Naive B cell (primary cell): ENCODE measurements around the gene SPTY2D1. TPM values are rescaled to one million over a fixed set of nuclear protein-coding genes. Genes with fewer than 3 reads are reported as not detected.
A peak's percentile ranks its signal among the peaks of the same experiment; 100 is the strongest.
"Not testable (repeated sequence)": the region's sequence is repeated elsewhere in the genome, so short reads cannot be mapped to it uniquely, and the experiment has no call there.

Experiments
- ATAC-seq, 2 donors: fragments of 150-1000 bp; cut with Tn5 transposase; 2 replicates each; pipeline ENCODE4 v1.10.0; 2021; ENCODE audit warnings: low read depth in 2 of 2, mild to moderate bottlenecking in 2 of 2, moderate library complexity in 2 of 2
- DNase-seq: peaks from one replicate; pipeline ENCODE4 v3.0.0; 2022
- H3K27ac Mint-ChIP-seq, 6 donors: one replicate each; pipeline ENCODE4 v1.8.0; 2020 to 2022; ENCODE audit warnings: mild to moderate bottlenecking in 6 of 6, mixed read lengths in 6 of 6, moderate library complexity in 5 of 6, inconsistent platforms in 2 of 6
- H3K27me3 Mint-ChIP-seq, 3 donors: one replicate each; pipeline ENCODE4 v1.8.0; 2021 to 2022; ENCODE audit warnings: mixed read lengths in 3 of 3, mild to moderate bottlenecking in 1 of 3
- H3K36me3 Mint-ChIP-seq, 2 donors: one replicate each; pipeline ENCODE4 v1.8.0; 2020 to 2022; ENCODE audit warnings: mixed read lengths in 2 of 2, inconsistent platforms in 1 of 2, mild to moderate bottlenecking in 1 of 2
- H3K4me1 Mint-ChIP-seq, 3 donors: one replicate each; pipeline ENCODE4 v1.8.0; 2020 to 2022; ENCODE audit warnings: mixed read lengths in 3 of 3, inconsistent platforms in 1 of 3, mild to moderate bottlenecking in 1 of 3, moderate library complexity in 1 of 3
- H3K4me3 Mint-ChIP-seq, 8 donors: one replicate each; pipeline ENCODE4 v1.8.0; 2020 to 2022; ENCODE audit warnings: mild to moderate bottlenecking in 8 of 8, mixed read lengths in 8 of 8, moderate library complexity in 8 of 8, inconsistent platforms in 2 of 8
- H3K9me3 Mint-ChIP-seq, 7 donors: one replicate each; pipeline ENCODE4 v1.8.0; 2020 to 2022; ENCODE audit warnings: mixed read lengths in 7 of 7, mild to moderate bottlenecking in 5 of 7, inconsistent platforms in 2 of 7, moderate library complexity in 1 of 7
- polyA plus RNA-seq, 6 donors: library from polyadenylated mRNA; unstranded; fragments of 300-500 nt; fragmentation: Illumina TruSeq; gene quantifications; one replicate each; pipeline ENCODE4 v1.2.3, GENCODE V29; 2021; ENCODE audit warnings: low read depth in 6 of 6

The SPTY2D1 gene
- polyA plus RNA-seq, 6 donors from 2014 or later, result 3.8 to 15.5 (median 10.9) TPM

DNA sequence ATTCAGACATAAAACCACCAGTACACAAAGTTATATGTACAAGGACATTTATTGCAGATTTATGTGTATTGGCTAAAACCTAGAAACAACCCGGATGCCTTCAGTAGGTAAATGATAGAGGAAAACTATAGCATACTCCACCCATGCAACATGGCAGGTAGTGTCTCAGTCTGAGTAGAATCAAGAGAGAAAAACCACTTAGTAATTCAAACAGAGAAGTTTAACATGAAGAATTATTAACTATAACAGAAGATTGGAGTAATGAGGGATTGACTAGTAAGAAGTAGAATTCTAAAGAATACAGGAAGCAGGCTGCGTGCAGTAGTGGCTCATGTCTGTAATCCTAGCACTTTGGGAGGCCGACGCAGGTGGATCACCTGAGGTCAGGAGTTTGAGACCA, 16.2 kb upstream of the SPTY2D1 start:
- Mint-ChIP-seq H3K4me3 (no peak overlapping the region), H3K36me3 (no peaks in the 10 kb centered on the region), H3K27ac (no peak overlapping the region), H3K27me3 (no peaks in the 10 kb centered on the region), H3K9me3 (peaks cover 0 to 3% (median 0%) of the 10 kb centered on the region in 7 donors), H3K4me1 (peaks cover 0 to 4% (median 4%) of the 10 kb centered on the region in 3 donors)
- DNase-seq (no peak), ATAC-seq (no peak)

GRCh38 chr11:18643034-18643433, 8.9 kb upstream of the SPTY2D1 start:
- not testable (repeated sequence) for ATAC-seq, H3K36me3 Mint-ChIP-seq, H3K4me3 Mint-ChIP-seq, DNase-seq, H3K4me1 Mint-ChIP-seq, H3K9me3 Mint-ChIP-seq
- peak overlapping the region in 1 of 6 donors; percentile 51 for H3K27ac Mint-ChIP-seq
- H3K27me3 Mint-ChIP-seq, result peaks cover 11 to 22% (median 14%) of the 10 kb centered on the region in 3 donors

DNA sequence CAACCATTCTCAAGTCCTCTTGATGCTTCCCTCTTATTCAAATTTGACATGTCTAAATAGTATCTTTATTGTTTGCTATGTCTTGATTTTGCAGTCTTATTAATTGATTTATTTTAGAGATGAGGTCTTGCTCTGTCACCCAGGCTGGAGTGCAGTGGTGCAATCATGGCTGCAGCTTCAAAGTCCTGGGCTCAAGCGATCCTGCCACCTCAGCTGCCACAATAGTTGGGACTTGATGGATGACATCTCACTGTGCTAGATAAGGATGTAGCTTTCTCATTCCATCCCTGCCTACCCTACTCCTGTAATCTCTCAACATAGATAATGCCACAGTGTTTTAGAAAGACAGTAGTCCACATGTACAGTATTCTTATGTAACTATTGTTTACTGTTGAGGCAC, 7.5 kb upstream of the SPTY2D1 start:
- Mint-ChIP-seq H3K27ac (no peak overlapping the region), H3K36me3 (no peaks in the 10 kb centered on the region), H3K27me3 (peaks cover 20 to 28% (median 23%) of the 10 kb centered on the region in 3 donors), H3K9me3 (no peaks in the 10 kb centered on the region), H3K4me3 (no peak overlapping the region), H3K4me1 (no peaks in the 10 kb centered on the region)
- DNase-seq (no peak), ATAC-seq (no peak)

DNA sequence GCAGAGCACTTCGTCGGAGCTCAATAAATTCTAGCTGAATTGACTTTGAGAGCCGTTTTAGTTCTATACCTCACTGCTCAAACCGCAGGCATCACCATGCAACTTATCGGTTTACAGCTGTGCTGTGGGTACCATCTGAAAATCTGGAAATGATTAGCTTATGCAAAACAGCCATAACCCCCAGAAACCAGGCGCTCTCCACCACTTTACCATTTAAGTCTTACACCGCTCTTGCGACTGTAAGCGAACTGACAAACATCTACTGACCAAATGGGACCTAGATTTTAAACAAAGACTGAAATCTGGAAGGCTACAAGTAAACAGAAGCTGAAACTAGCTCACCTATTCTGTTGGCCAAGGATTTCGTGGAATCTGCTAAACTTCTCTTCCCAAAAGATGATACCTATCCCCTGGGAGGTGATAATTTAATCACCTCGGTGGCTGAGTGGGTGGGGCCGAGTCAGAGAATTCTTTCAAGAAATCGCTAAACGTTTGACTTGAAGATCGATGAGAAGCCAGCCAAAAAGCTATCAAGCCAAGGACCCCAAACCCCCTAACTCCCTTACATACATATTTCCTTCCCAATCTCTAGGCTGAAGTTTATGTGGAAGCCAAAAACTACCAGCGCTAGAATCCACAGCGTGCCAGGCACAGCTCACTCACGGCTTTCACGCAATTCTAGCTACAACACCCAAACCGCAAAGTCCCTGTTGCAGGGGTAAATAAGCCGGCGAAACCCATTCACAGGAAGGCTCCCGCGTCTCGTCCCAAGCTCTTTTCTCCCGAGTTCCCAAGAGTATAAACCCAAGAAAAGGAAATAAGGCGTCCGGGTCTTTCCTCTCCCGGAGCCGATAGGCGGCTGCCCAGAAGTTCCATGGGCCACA, 644 bp downstream of the SPTY2D1 start:
- peak overlapping the region; percentile 86 to 99 (median 95) for H3K4me3 Mint-ChIP-seq
- ATAC-seq, result no peak
- DNase-seq, result no peak
- no peaks in the 10 kb centered on the region for H3K9me3 Mint-ChIP-seq
- peaks cover 20 to 36% (median 27%) of the 10 kb centered on the region in 3 donors for H3K4me1 Mint-ChIP-seq
- H3K27me3 Mint-ChIP-seq, result peaks cover 6 to 9% (median 9%) of the 10 kb centered on the region in 3 donors
- peak overlapping the region; percentile 96 to 100 (median 98) for H3K27ac Mint-ChIP-seq
- no peaks in the 10 kb centered on the region for H3K36me3 Mint-ChIP-seq

DNA sequence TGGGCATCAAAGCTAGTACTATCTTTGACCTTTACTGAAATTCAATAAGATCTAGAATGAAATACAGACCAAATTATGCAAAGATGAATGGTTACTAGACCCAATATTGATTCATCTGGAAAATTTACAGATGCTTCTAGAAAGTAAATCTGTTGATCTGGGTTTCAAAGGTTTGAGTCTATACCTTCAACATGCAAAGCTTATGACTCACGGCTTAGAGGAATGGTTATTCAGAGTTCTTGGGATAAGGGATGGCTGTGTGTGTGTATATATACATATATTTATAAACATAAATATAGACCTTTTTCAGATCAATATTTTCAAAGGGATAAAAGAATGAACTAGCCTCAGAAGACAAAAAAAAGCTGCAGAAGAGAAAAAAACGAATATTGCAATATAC, 1.3 kb downstream of the SPTY2D1 start:
- H3K9me3 Mint-ChIP-seq, result no peaks in the 10 kb centered on the region
- H3K4me3 Mint-ChIP-seq, result peak overlapping the region; percentile 86 to 99 (median 95)
- peaks cover 24 to 38% (median 33%) of the 10 kb centered on the region in 3 donors for H3K4me1 Mint-ChIP-seq
- no peaks in the 10 kb centered on the region for H3K36me3 Mint-ChIP-seq
- ATAC-seq, result no peak
- H3K27me3 Mint-ChIP-seq, result peaks cover 5 to 9% (median 9%) of the 10 kb centered on the region in 3 donors
- peak overlapping the region in 2 of 6 donors; percentile 11 to 96 for H3K27ac Mint-ChIP-seq
- DNase-seq, result no peak

DNA sequence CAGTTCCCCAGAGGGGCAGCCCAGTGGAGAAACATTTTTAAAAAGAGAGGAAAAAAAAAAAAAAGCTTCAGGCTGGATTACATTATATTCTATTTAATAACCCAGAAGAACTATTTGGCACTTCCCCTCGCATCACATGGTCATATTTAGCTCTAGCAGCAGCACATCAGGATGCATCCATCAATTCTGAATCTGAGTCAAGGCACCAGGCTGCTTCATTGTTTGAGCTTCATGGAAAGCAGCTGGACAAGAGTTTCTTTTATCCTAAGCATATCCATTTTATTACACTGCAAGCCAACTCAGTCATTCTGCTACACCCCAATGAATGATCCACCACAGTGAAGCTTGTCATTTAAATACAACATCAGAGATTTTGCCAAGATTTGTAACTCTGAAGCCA, 10.0 kb downstream of the SPTY2D1 start:
- peak overlapping the region in 1 of 6 donors; percentile 41 for H3K27ac Mint-ChIP-seq
- H3K36me3 Mint-ChIP-seq, result peaks cover 0 to 7% of the 10 kb centered on the region in 2 donors
- H3K9me3 Mint-ChIP-seq, result no peaks in the 10 kb centered on the region
- ATAC-seq (no peak), DNase-seq (no peak)
- peaks cover 21 to 29% (median 27%) of the 10 kb centered on the region in 3 donors for H3K4me1 Mint-ChIP-seq
- no peaks in the 10 kb centered on the region for H3K27me3 Mint-ChIP-seq
- H3K4me3 Mint-ChIP-seq, result no peak overlapping the region

GRCh38 chr11:18623707-18624106, 10.4 kb downstream of the SPTY2D1 start:
- Mint-ChIP-seq H3K27ac (peak overlapping the region in 1 of 6 donors; percentile 41), H3K4me3 (no peak overlapping the region), H3K36me3 (peaks cover 0 to 7% of the 10 kb centered on the region in 2 donors), H3K4me1 (peaks cover 24 to 33% (median 25%) of the 10 kb centered on the region in 3 donors), H3K9me3 (no peaks in the 10 kb centered on the region), H3K27me3 (no peaks in the 10 kb centered on the region)
- DNase-seq, result no peak
- no peak for ATAC-seq

- no peak for DNase-seq
- no peak overlapping the region for H3K4me3 Mint-ChIP-seq
- H3K27ac Mint-ChIP-seq, result peak overlapping the region in 2 of 6 donors; percentile 13 to 69
- no peak for ATAC-seq
- H3K9me3 Mint-ChIP-seq, result no peaks in the 10 kb centered on the region
- H3K27me3 Mint-ChIP-seq, result no peaks in the 10 kb centered on the region
- peaks cover 26 to 34% (median 29%) of the 10 kb centered on the region in 3 donors for H3K4me1 Mint-ChIP-seq
- peaks cover 11 to 14% of the 10 kb centered on the region in 2 donors for H3K36me3 Mint-ChIP-seq
Observed at GRCh38 chr11:18618342-18619025, 15.7 kb downstream of the SPTY2D1 start.

GRCh38 chr11:18617688-18618341, 16.3 kb downstream of the SPTY2D1 start:
- peak overlapping the region in 3 of 6 donors; percentile 13 to 63 (median 49) for H3K27ac Mint-ChIP-seq
- H3K27me3 Mint-ChIP-seq, result no peaks in the 10 kb centered on the region
- H3K4me3 Mint-ChIP-seq, result no peak overlapping the region
- no peaks in the 10 kb centered on the region for H3K9me3 Mint-ChIP-seq
- no peak for ATAC-seq
- peaks cover 11 to 17% of the 10 kb centered on the region in 2 donors for H3K36me3 Mint-ChIP-seq
- no peak for DNase-seq
- peaks cover 26 to 34% (median 29%) of the 10 kb centered on the region in 3 donors for H3K4me1 Mint-ChIP-seq

DNA sequence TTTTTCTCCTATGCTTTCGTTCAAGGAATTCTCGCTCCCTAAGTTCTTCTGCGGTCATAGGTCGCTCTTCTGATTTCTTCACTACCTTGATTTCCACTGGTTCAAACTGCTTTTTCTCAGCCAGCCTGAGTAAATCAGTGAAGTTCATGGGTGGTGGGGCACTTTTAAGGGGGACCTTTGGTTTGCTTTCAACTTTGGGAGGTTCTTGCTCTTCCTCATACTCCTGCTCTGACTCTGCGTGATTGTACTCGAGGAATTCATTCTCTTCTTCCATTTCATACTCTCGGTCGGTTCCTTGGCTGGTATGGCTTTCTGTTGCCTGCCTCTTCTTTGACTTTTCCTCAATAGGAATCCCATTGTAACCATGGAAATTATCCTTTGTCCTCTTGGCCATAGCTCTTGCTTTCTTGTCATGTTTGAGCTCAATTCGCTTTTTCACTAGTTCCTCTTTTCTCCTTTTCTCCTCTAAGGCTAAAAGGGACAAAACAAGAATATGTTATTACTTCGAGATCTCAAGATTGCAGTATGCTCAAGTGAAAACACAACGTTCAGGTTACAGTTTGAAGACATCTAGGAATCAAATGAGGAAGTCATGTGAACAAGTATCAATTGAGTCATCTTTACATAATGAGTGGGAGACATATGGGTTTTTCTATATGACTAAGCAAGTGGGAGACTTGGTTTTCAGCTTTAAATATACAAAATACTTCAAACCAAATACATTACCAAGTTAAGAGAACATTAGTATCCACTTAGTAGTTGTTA, 18.3 kb downstream of the SPTY2D1 start:
- Mint-ChIP-seq H3K36me3 (peaks cover 11 to 17% of the 10 kb centered on the region in 2 donors), H3K27me3 (no peaks in the 10 kb centered on the region), H3K27ac (peak overlapping the region in 1 of 6 donors; percentile 1), H3K9me3 (no peaks in the 10 kb centered on the region), H3K4me1 (peaks cover 17 to 24% (median 24%) of the 10 kb centered on the region in 3 donors), H3K4me3 (no peak overlapping the region)
- ATAC-seq (no peak), DNase-seq (no peak)

DNA sequence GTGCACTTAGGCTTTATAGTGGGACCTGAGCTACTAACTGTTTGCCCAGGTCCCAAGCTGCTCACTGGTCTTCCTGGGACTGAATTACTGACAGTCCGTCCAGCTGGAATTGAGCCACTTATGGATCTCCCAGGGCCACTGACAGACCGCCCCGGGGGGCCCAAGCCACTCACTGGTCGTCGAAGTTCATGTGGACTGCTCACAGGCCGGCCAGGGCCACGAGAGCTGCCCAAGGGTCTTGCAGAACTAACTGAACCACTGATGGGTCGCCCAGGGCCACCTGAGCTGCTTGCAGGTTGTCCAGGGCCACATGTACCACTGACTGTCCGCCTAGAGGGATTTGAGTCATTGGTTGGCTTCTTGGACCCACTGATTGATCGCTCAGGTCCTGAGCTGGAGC, 19.5 kb downstream of the SPTY2D1 start:
- no peak for DNase-seq
- H3K4me3 Mint-ChIP-seq, result no peak overlapping the region
- H3K4me1 Mint-ChIP-seq, result peaks cover 17 to 24% (median 21%) of the 10 kb centered on the region in 3 donors
- H3K27ac Mint-ChIP-seq, result no peak overlapping the region
- H3K9me3 Mint-ChIP-seq, result no peaks in the 10 kb centered on the region
- H3K27me3 Mint-ChIP-seq, result no peaks in the 10 kb centered on the region
- H3K36me3 Mint-ChIP-seq, result peaks cover 11 to 17% of the 10 kb centered on the region in 2 donors
- no peak for ATAC-seq

DNA sequence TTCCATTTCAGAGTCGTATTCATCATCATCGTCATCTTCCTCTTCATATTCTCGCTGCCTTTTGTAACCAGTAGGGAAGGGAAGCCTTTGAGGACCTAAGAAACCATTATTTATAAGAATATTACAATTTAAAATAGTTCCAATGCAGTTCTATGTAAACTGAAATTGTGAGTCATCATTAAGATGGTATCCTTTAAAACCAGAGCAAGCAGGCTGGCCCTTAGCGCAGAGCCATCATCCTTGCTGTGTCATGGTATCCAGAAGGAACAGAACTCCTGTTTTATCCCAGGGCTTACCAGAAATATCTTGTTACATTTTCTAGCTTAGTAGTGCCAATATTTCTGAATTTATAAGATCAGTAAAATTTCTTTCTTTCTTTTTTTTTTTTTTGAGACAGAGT, 21.7 kb downstream of the SPTY2D1 start:
- ATAC-seq, result no peak
- peaks cover 3 to 11% (median 9%) of the 10 kb centered on the region in 3 donors for H3K4me1 Mint-ChIP-seq
- peaks cover 11 to 22% of the 10 kb centered on the region in 2 donors for H3K36me3 Mint-ChIP-seq
- H3K27ac Mint-ChIP-seq, result peak overlapping the region in 1 of 6 donors; percentile 7
- peak overlapping the region in 1 of 8 donors; percentile 1 for H3K4me3 Mint-ChIP-seq
- no peaks in the 10 kb centered on the region for H3K27me3 Mint-ChIP-seq
- no peak for DNase-seq
- no peaks in the 10 kb centered on the region for H3K9me3 Mint-ChIP-seq
